Skeletal muscle tissue (tissue), 4 donors: ENCODE measurements around the gene HUNK. TPM values are rescaled to one million over a fixed set of nuclear protein-coding genes. Genes with fewer than 3 reads are reported as not detected.

Source experiments
- H3K27ac ChIP-seq: one replicate; pipeline ENCODE4 v1.7.0; 2013; ENCODE audit warnings: mild to moderate bottlenecking, low read depth, low read length, inconsistent platforms
- H3K27me3 ChIP-seq, 3 donors: one replicate each; pipeline ENCODE4 v1.7.0; 2013; ENCODE audit warnings: low read length in 3 of 3; ENCODE audit not compliant: control insufficient read depth in 3 of 3, insufficient read depth in 3 of 3
- H3K36me3 ChIP-seq, 3 donors: one replicate each; pipeline ENCODE4 v1.7.0; 2013; ENCODE audit warnings: low read length in 3 of 3; ENCODE audit not compliant: control insufficient read depth in 3 of 3, insufficient read depth in 3 of 3
- H3K4me1 ChIP-seq, 3 donors: one replicate each; pipeline ENCODE4 v1.7.0; 2013; ENCODE audit warnings: low read length in 3 of 3, mild to moderate bottlenecking in 3 of 3; ENCODE audit not compliant: control insufficient read depth in 3 of 3, insufficient read depth in 3 of 3
- H3K4me3 ChIP-seq, 3 donors: one replicate each; pipeline ENCODE4 v1.7.0; 2013; ENCODE audit warnings: low read length in 3 of 3
- H3K9ac ChIP-seq, 3 donors: one replicate each; pipeline ENCODE4 v1.7.0; 2013; ENCODE audit warnings: low read length in 3 of 3, mild to moderate bottlenecking in 3 of 3, moderate library complexity in 2 of 3, low read depth in 1 of 3
- H3K9me3 ChIP-seq, 3 donors: one replicate each; pipeline ENCODE4 v1.7.0; 2013; ENCODE audit warnings: low read length in 3 of 3; ENCODE audit not compliant: control insufficient read depth in 3 of 3
- total RNA-seq: library from RNA; depleted of rRNA; stranded (reverse); fragments of >200 nt; gene quantifications from one replicate; pipeline ENCODE4 v1.2.3, GENCODE V29; 2014
- donor health status: Osteomylitis.

The HUNK gene
- total RNA-seq, 1 donor from 2014 or later = 3.1 TPM

DNA sequence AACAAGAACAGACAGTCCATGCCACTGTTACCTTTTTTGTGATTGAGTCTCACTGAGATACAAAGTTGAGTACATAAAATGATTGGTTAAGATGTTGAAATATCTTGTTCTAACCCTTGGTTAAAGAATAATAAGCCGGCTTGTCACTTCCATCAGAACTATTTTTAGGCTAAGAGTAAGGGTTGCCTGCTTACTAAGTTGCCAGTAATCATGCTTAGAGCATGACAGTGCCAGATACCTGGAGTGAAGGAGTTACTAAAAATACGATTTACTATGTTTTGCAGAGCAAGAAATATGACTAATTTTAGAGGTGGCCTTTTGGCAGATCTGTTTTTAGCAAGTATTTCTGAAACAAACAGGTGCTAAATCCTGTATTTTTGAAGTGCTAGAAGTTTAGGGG lies 6.0 kb downstream of the HUNK start:
- Histone ChIP-seq H3K36me3 (no peaks in the 10 kb centered on the region), H3K27ac (no peak overlapping the region), H3K9me3 (no peaks in the 10 kb centered on the region), H3K27me3 (peaks cover 11 to 44% (median 24%) of the 10 kb centered on the region in 3 donors), H3K4me1 (peaks cover 23 to 24% (median 24%) of the 10 kb centered on the region in 3 donors), H3K9ac (no peak overlapping the region), H3K4me3 (peak overlapping the region in 1 of 3 donors; percentile 34)

DNA sequence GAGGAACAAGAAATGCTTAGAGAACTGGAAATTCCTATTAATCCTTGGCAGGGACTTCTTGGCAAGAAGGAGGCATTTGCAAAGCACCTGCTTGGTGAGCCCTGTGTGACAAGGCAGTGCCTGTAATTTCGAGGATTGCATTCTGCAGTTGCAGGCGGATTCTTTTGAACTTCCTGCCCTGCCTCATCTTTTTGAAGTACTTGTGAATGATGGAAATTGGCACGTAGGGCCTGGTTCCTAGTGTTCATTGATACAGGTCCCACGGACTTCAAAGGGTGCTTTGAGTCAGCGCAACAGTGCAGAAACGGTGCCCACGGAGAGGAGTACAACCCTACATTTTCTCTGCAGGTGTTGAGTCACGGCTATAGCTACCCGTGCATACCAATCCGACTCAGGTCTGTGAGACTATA lies 6.4 kb downstream of the HUNK start:
- H3K9me3 ChIP-seq = no peaks in the 10 kb centered on the region
- H3K9ac ChIP-seq = no peak overlapping the region
- peaks cover 11 to 45% (median 24%) of the 10 kb centered on the region in 3 donors for H3K27me3 ChIP-seq
- H3K4me3 ChIP-seq = peak overlapping the region in 1 of 3 donors; percentile 34
- H3K27ac ChIP-seq = no peak overlapping the region
- H3K36me3 ChIP-seq = no peaks in the 10 kb centered on the region
- H3K4me1 ChIP-seq = peaks cover 22 to 24% (median 23%) of the 10 kb centered on the region in 3 donors

DNA sequence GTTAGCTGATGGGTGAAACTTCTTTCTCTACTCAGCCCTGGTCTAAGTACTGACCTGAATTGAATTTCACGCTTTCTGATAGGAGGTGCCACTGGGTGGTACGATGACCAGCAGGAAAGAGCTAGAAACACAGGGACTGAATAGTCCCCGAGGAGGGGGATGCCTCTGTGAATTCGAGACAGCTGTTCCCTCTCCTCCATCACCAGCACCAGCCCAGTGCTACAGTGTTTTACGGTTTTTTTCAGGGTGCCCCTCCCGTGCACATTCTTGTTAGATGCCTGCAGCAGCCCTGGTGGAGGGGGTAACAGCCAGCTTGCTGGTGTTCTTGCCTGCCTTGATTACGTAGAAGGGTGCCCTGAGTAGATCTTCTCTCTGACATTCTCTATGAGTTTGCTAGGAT lies 7.1 kb downstream of the HUNK start:
- Histone ChIP-seq H3K9me3 (no peaks in the 10 kb centered on the region), H3K4me1 (peaks cover 21 to 24% (median 23%) of the 10 kb centered on the region in 3 donors), H3K4me3 (no peak overlapping the region), H3K27me3 (peaks cover 5 to 39% (median 17%) of the 10 kb centered on the region in 3 donors), H3K36me3 (no peaks in the 10 kb centered on the region), H3K9ac (no peak overlapping the region), H3K27ac (no peak overlapping the region)

DNA sequence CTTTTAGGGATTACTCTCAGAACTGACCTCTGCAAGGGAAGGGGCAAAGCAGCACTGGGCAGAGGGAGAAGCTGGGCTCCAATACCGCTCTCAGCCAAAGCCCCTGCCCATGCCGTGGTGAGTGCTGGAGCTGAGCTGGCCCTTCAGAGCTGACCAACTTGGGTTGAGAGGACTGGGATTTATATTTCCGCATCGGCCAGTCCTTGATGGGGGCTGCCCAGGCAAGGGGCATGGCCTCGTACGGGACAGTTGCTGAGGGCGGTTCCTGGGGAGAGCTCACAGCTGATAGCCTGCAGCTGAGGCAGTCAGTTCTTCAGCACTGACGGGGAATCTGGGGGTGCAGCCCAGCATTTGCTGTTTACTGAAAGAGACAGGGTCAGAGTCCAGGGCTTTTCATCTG lies 8.0 kb downstream of the HUNK start:
- Histone ChIP-seq H3K4me3 (no peak overlapping the region), H3K4me1 (peaks cover 18 to 19% (median 19%) of the 10 kb centered on the region in 3 donors), H3K9ac (no peak overlapping the region), H3K9me3 (no peaks in the 10 kb centered on the region), H3K27ac (no peak overlapping the region), H3K27me3 (peaks cover 2 to 30% (median 8%) of the 10 kb centered on the region in 3 donors), H3K36me3 (no peaks in the 10 kb centered on the region)

DNA sequence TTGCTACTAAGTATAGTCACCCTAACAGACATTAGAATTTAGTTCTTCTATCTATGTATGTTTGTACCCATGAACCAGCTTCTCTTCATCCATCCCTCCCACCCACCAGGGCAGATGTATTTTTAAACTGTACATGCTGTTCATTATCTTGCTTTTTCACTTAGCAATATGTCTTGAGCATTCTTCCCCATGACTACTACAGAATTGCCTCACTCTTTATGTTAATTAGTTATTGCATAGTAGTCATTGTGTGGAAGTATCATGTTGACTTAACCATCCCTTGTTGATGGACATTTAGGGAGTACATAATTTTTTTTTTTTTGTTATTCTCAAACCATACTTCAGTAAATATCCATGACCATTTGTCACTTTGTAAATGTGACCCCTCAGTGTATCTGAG lies 9.9 kb downstream of the HUNK start:
- Histone ChIP-seq H3K4me1 (peaks cover 18 to 19% (median 19%) of the 10 kb centered on the region in 3 donors), H3K4me3 (no peak overlapping the region), H3K9ac (no peak overlapping the region), H3K27me3 (peaks cover 0 to 25% (median 8%) of the 10 kb centered on the region in 3 donors), H3K9me3 (no peaks in the 10 kb centered on the region), H3K27ac (no peak overlapping the region), H3K36me3 (no peaks in the 10 kb centered on the region)

DNA sequence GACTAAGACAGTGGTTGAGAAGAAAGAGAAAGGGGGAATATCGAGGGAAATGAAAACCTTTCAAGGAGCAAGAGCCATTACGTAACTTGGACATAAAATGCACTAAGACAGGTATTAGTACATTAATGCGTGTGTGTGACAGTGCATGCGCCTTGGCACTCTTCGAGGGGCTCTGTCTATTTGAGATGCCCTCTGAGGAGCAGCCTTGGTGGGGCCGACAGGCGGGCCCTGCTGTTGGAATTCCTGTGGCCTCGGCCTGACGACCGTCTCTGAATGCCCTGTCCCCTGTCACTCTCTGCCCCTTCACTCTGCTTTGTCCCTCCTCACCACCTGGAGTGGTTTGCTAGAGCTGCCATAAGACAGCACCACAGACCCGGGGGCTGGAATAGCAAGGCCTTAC lies 12.3 kb downstream of the HUNK start:
- no peak overlapping the region for H3K27ac ChIP-seq
- H3K27me3 ChIP-seq = peaks cover 0 to 17% (median 8%) of the 10 kb centered on the region in 3 donors
- no peak overlapping the region for H3K4me3 ChIP-seq
- H3K36me3 ChIP-seq = no peaks in the 10 kb centered on the region
- H3K9me3 ChIP-seq = no peaks in the 10 kb centered on the region
- no peak overlapping the region for H3K9ac ChIP-seq
- H3K4me1 ChIP-seq = peaks cover 1 to 9% (median 3%) of the 10 kb centered on the region in 3 donors

DNA sequence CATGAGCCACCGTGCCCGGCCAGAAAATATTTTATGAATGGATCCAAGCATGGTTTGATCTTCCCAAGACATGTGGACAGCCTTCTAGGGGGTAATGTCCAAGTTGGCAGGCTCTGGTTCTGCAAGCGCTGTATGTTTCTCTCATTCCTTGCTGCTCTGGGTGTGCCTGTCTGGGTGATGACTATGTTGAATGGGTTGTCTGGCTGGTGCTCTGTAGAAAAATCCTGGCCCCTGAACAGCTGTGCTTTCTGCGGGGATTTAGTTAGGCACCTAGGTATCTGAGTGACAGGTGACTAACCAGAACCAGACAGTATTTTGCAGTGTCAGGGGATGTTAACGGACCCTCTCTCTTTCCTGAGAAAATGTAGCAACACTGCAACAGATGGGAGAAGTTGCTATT lies 14.1 kb downstream of the HUNK start:
- H3K4me1 ChIP-seq = no peaks in the 10 kb centered on the region
- H3K9me3 ChIP-seq = no peaks in the 10 kb centered on the region
- no peak overlapping the region for H3K4me3 ChIP-seq
- no peaks in the 10 kb centered on the region for H3K36me3 ChIP-seq
- H3K9ac ChIP-seq = no peak overlapping the region
- no peak overlapping the region for H3K27ac ChIP-seq
- peaks cover 0 to 4% (median 0%) of the 10 kb centered on the region in 3 donors for H3K27me3 ChIP-seq

DNA sequence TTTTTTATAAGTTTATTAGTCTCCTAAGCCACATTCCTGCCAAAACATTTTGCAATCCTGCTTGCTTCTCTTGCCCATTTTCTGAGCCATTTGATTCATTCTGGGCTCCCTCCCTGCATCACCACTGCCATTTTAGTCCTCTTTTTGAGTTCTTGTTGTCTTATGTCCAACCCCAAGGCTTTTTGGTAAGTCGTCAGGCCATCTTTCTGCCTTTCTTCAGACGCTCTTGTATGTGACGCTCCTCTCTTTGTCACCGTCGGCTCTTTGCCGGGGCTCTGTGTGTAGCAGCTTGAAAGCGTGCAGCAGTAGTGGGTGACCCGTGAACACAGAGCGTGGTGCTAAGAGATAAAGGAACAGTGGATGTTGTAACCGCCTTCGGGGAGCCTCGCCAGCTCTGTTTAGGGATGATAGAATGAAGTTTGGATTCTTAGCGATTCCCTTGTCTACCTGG lies 14.6 kb downstream of the HUNK start:
- Histone ChIP-seq H3K27me3 (peaks cover 0 to 4% (median 0%) of the 10 kb centered on the region in 3 donors), H3K9me3 (no peaks in the 10 kb centered on the region), H3K36me3 (no peaks in the 10 kb centered on the region), H3K4me3 (no peak overlapping the region), H3K4me1 (no peaks in the 10 kb centered on the region), H3K27ac (no peak overlapping the region), H3K9ac (no peak overlapping the region)

DNA sequence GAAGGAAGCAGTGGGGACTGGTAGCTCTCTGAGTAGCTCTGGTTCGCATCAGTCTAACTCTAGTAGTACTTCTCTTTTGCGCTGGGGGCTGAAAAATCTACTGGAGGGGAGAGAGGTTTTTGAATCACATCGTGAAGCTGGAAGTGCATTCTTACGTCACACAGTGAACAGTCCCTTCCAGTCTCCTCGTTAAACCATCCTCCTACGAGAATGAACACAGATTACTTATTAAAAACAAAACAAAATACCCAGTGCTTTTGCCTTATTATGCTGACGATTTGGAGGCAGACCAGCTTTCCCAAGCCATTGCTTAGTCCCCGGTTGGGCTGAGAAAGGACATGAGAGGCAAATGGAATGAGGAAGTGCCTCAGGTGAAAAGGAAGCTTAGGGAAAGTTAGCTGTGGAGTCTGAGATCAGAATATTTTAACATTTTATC lies 16.1 kb downstream of the HUNK start:
- H3K4me3 ChIP-seq = no peak overlapping the region
- no peaks in the 10 kb centered on the region for H3K9me3 ChIP-seq
- no peaks in the 10 kb centered on the region for H3K27me3 ChIP-seq
- H3K9ac ChIP-seq = no peak overlapping the region
- no peaks in the 10 kb centered on the region for H3K4me1 ChIP-seq
- H3K27ac ChIP-seq = no peak overlapping the region
- no peaks in the 10 kb centered on the region for H3K36me3 ChIP-seq

DNA sequence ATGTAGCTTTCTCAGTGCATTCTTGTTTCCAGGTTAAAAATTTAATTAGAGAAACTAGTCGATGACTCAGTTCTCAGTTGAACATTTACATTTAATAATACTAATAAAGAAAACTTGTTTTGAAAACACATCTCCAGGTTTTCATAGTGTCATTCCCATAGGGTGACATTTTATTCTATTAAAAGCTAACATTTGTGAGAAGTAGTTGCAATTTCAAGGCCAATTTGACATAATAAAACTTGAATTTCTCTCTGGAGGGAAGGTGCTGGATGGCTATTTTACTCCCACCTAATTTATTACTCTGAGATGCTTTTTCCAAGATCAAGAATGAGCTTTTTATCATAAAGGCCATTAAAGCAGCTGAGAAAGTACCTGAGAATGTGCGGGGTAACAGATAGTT lies 16.6 kb downstream of the HUNK start:
- no peaks in the 10 kb centered on the region for H3K27me3 ChIP-seq
- H3K4me3 ChIP-seq = no peak overlapping the region
- no peaks in the 10 kb centered on the region for H3K4me1 ChIP-seq
- no peak overlapping the region for H3K27ac ChIP-seq
- H3K36me3 ChIP-seq = no peaks in the 10 kb centered on the region
- H3K9me3 ChIP-seq = no peaks in the 10 kb centered on the region
- no peak overlapping the region for H3K9ac ChIP-seq
